GM12865 (cell line): ENCODE data around the gene SLC23A1.

ENCODE experiments used
- DNase-seq: peaks from one replicate; pipeline ENCODE4 v3.0.0; 2010; ENCODE audit warnings: low read depth
- H3K4me3 ChIP-seq: 2 replicates; pipeline ENCODE4 v1.5.1; 2011; ENCODE audit warnings: mild to moderate bottlenecking, low read depth, low read length, control low read depth
- CTCF ChIP-seq: IDR thresholded peaks from 2 replicates; pipeline ENCODE4 v1.5.1; 2011; ENCODE audit warnings: low read length, control low read depth, low read depth, inconsistent platforms; ENCODE audit not compliant: insufficient read depth; ENCODE audit errors: missing control alignments

Gene SLC23A1

GRCh38 chr5:139394123-139394653 is 11.1 kb upstream of the SLC23A1 start:
- peak; percentile 88 for DNase-seq
- peak; percentile 75 for TF ChIP-seq CTCF
- H3K4me3 ChIP-seq: peak overlapping the region; percentile 88

DNA sequence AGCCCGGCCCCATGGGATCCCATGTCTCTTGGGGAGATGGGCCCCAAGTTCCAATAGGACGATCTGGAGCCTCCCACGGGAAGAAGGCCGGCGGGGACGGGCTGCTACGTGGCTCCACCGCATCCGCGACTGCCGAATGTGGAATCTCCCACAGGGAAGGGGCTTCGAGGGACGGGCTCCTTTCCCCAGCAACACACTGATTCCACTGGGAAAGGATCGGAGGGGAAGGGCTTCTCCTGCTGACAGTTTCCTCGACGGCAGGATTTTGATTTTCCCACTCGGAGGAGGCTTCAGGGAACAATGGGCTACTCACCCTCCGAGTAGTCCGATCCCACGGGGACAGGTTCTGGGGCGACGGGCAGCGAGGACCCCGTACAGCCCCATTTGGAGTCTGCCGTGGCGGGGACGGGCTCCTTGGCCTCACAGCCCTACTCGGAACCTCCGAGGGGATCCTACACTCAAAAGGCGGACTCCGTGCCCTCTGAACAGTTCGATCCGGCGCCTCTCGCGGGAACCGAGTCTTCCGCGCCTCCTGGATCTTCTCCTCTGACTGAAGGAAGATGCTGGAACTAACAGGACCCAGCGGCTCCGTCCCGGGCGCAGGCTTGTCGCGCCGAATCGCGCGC is 10.5 kb upstream of the SLC23A1 start:
- TF ChIP-seq CTCF: no peak
- H3K4me3 ChIP-seq: peak overlapping the region; percentile 88
- DNase-seq: no peak

- H3K4me3 ChIP-seq: peak overlapping the region; percentile 88
Observed at GRCh38 chr5:139392678-139393496, 9.8 kb upstream of the SLC23A1 start.

GRCh38 chr5:139392324-139392677 is 9.2 kb upstream of the SLC23A1 start:
- no peak for DNase-seq
- peak overlapping the region; percentile 88 for H3K4me3 ChIP-seq
- TF ChIP-seq CTCF: no peak

More at GRCh38 chr5:139392678-139393496, 9.8 kb upstream of the SLC23A1 start:
- DNase-seq: peak; percentile 95
- TF ChIP-seq CTCF: peak; percentile 98

DNA sequence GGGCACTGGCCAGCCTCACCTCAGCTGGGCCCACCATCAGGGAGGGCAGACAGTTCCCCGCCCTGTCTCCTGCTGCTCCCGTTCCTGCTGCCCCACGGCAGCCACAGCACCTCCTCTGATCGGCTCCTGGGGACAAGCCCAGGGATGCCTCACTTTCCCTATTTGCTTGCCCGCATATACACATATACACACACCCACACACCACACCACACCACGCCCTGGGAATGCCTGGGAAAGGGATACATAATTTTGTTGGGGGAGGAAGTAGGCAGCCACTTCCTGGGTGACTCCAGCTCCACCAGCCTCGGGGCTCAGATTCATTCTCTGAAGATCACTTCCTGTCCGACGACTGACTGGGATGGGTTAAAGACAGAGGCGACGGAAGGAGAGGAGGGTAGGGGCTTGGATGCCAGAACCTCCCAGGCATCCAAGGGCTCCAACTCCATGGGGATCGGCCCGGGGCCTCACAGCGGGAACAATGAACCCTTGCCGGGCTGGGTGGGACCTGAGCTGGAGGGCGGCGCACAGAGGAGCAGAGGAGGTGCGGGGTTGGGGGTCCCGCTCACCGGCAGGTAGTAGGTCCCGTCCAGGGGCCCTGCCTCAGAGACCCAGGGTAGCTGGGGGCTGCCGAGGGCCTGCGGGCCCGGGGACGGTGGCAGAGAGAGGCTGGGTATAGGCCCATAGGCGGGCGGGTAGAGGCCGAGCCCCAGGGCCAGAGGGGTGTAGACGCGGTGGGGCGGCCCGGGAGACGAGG is 8.7 kb upstream of the SLC23A1 start:
- DNase-seq: peak; percentile 86
- H3K4me3 ChIP-seq: peak overlapping the region; percentile 88

More for the DNA sequence above, 8.7 kb upstream of the SLC23A1 start:
- no peak for TF ChIP-seq CTCF
